ENCODE data around the gene ARFGAP2.

- TF ChIP-seq CTCF (IDR thresholded peaks at IDR 0.05) (no peak), EZH2phosphoT487 (IDR thresholded peaks at IDR 0.05) (no peak)
Measured at GRCh38 chr11:47127213-47127612, 49.5 kb downstream of the ARFGAP2 start.

Data from neural progenitor cell (in vitro differentiated cells).